Measurements from ENCODE around the gene TARBP1.

TARBP1 gene

DNA sequence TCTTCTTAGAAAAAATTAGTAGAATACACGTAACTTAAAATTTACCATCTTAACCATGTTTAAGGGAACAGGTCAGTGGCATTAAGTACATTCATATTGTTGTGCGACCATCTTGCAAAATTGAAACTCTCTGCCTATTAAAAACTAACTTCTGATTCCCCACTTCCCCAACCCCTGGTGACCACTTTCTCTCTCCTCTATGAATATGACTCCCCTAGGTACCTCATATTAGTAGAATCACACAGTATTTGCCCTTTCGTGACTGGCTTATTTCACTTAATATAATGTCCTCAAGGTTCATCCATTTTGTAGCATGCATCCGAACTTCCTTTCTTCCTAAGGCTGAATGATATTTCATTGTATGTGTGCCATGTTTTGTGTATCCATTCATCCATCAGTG lies 15.1 kb upstream of the TARBP1 start:
- peaks cover 20% of the 10 kb centered on the region for H3K4me1 ChIP-seq (ENCODE audit: control insufficient read depth, insufficient read depth, low read length, poor library complexity, severe bottlenecking)
- WGBS, 2 experiments (ENCODE audit: insufficient coverage in 2 of 2) = 95 to 100% methylated on average over 2 of the region's 4 CpGs
- no peak overlapping the region for H3K4me3 ChIP-seq (ENCODE audit: extremely low read depth, insufficient read depth, low read length, poor library complexity, severe bottlenecking)
- no peaks in the 10 kb centered on the region for H3K9me3 ChIP-seq (ENCODE audit: control insufficient read depth, low read length)
- H3K27ac ChIP-seq (ENCODE audit: low read depth, low read length, severe bottlenecking) = no peak overlapping the region
- H3K36me3 ChIP-seq (ENCODE audit: control insufficient read depth, insufficient read depth, low read length) = no peaks in the 10 kb centered on the region

DNA sequence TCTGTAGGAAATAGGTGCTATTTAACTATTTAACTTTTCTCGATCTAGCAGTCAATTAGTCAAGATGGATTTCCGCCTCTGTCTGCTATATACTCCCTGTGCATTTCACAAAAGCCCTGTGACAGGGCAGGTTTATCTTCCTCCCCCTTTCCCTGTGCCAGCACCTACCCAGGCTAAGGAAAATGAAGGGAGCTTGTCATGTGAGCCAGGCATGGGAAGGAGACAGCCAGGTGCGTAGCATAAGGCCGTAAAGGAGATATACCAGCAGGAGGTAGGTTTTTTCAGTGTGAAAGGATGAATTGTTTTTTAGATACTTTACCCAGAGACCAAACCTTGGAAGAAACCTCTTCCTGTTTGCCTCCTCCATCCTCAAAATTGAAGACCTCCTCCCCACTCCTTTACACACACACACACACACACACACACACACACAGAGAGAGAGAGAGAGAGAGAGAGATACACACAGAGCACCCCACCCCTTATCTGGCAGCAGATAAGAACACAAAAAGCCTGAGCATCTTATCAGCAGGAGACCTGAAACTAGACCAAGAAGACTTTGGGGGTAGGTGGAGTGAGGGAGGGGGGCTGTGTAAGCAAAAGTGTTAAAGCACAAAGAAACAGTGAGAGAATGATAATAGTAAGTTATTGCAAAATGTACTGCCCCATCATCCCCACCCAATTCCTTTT lies 12.0 kb upstream of the TARBP1 start:
- Histone ChIP-seq H3K36me3 (ENCODE audit: control insufficient read depth, insufficient read depth, low read length) (no peaks in the 10 kb centered on the region), H3K9me3 (ENCODE audit: control insufficient read depth, low read length) (no peaks in the 10 kb centered on the region), H3K4me3 (ENCODE audit: extremely low read depth, insufficient read depth, low read length, poor library complexity, severe bottlenecking) (no peak overlapping the region), H3K4me1 (ENCODE audit: control insufficient read depth, insufficient read depth, low read length, poor library complexity, severe bottlenecking) (peaks cover 21% of the 10 kb centered on the region), H3K27ac (ENCODE audit: low read depth, low read length, severe bottlenecking) (no peak overlapping the region)
- WGBS, 2 experiments (ENCODE audit: insufficient coverage in 2 of 2) = 73% methylated on average over 3 of the region's 4 CpGs; no CpG with 5 or more reads in 1 of the 2 experiments

DNA sequence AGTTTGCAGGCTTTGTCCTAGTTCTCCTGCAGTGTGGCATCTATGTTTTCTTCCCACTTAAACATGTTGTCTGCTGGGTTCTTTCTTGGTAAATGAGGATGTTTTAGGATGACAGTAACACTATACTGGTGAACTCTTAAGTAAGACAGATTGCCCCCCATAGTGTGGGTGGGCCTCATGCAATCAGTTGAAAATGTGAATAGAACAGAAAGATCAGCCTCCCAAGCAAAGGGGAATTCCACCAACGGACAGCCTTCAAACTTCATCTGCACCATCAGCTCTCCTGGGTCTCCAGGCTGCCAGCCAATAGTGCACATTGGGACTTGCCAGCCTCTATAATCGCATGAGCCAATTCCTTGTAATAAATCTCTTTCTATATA lies 10.7 kb upstream of the TARBP1 start:
- Histone ChIP-seq H3K36me3 (ENCODE audit: control insufficient read depth, insufficient read depth, low read length) (no peaks in the 10 kb centered on the region), H3K4me1 (ENCODE audit: control insufficient read depth, insufficient read depth, low read length, poor library complexity, severe bottlenecking) (peaks cover 15% of the 10 kb centered on the region), H3K4me3 (ENCODE audit: extremely low read depth, insufficient read depth, low read length, poor library complexity, severe bottlenecking) (no peak overlapping the region), H3K27ac (ENCODE audit: low read depth, low read length, severe bottlenecking) (no peak overlapping the region), H3K9me3 (ENCODE audit: control insufficient read depth, low read length) (no peaks in the 10 kb centered on the region)
- WGBS, 2 experiments (ENCODE audit: insufficient coverage in 2 of 2) = 83 to 100% methylated on average over 2 of the region's 2 CpGs

DNA sequence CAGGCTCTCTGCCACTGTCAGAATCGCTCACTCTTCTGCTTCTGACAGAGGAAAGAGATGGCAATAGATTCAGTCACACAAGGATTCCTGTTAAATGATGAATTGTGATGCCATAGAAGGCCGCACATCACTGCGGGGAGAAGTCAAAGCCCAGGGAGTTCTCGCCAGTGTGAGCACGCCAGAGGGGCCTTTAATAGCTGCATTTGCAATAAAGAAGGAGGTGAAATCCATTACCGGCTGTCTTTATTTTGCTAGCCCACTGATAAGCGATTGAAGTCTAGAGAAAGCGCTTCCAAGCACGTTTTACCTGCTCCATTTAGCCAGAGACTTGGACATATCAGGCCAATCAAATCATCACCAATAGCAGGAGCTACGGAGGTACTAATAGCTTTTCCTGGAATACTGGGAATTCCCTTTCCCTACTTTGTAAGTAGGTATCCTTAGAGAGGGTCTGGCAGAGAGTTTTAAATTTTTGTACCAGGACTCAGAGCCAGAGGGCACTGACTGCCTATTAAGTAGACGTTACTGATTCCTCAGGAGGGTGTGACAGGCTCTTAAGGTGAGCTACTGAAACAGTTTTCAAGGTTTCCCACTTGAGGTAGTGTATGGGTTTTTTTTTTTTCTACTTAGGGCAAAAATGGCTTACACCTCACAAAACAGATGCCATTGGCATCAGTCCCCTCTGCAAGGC lies 10.2 kb upstream of the TARBP1 start:
- Histone ChIP-seq H3K4me1 (ENCODE audit: control insufficient read depth, insufficient read depth, low read length, poor library complexity, severe bottlenecking) (peaks cover 11% of the 10 kb centered on the region), H3K27ac (ENCODE audit: low read depth, low read length, severe bottlenecking) (no peak overlapping the region), H3K36me3 (ENCODE audit: control insufficient read depth, insufficient read depth, low read length) (no peaks in the 10 kb centered on the region), H3K4me3 (ENCODE audit: extremely low read depth, insufficient read depth, low read length, poor library complexity, severe bottlenecking) (no peak overlapping the region), H3K9me3 (ENCODE audit: control insufficient read depth, low read length) (no peaks in the 10 kb centered on the region)
- WGBS, 2 experiments (ENCODE audit: insufficient coverage in 2 of 2) = 83 to 92% methylated on average over 10 to 11 of the region's 11 CpGs

DNA sequence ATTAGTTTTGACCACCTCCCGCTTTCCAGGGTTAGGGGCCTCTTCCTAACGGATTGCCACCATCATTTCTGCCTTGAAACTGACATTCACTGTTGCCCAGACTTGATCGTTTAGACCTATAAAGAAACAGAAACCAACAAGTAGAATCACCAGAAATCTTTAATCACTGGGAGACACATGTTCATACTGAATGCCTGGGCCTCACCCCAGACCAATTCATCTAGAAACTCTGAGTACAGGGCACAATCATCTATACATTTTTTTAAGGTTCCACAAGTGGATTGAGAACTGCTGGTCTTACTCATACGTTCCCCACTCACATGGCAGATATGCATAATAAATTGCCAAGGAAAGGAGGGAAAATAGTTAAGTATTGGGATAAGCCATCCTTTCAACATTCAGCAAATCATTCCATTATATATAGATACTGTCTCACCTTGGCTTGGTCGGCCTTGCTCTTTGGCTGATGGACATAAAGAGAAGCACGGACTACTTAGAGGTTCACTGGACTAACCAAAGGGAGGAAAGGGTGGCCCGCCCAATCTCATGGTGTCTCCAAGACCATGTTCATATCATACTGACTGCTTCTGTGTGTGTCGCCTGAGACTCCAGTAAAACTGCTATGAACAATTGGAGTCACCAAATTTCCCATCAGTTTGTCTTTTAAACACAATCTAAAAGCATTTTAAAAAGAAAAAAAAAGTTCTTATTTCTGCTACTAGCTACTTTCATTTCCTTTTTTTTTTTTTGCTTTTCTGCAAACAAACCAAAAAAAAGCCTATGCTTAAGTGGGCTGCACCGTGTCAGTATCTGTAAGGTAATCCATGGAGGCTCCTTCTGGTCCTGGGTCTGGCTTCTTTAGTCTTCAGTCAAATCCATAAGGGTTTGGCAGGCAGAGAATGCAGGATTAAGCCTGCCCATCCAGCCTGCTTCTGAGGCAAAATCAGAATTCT lies 9.4 kb upstream of the TARBP1 start:
- Histone ChIP-seq H3K36me3 (ENCODE audit: control insufficient read depth, insufficient read depth, low read length) (no peaks in the 10 kb centered on the region), H3K9me3 (ENCODE audit: control insufficient read depth, low read length) (no peaks in the 10 kb centered on the region), H3K4me1 (ENCODE audit: control insufficient read depth, insufficient read depth, low read length, poor library complexity, severe bottlenecking) (peaks cover 11% of the 10 kb centered on the region), H3K27ac (ENCODE audit: low read depth, low read length, severe bottlenecking) (no peak overlapping the region), H3K4me3 (ENCODE audit: extremely low read depth, insufficient read depth, low read length, poor library complexity, severe bottlenecking) (no peak overlapping the region)
- 76 to 85% methylated on average over 5 to 7 of the region's 9 CpGs for WGBS, 2 experiments (ENCODE audit: insufficient coverage in 2 of 2)

DNA sequence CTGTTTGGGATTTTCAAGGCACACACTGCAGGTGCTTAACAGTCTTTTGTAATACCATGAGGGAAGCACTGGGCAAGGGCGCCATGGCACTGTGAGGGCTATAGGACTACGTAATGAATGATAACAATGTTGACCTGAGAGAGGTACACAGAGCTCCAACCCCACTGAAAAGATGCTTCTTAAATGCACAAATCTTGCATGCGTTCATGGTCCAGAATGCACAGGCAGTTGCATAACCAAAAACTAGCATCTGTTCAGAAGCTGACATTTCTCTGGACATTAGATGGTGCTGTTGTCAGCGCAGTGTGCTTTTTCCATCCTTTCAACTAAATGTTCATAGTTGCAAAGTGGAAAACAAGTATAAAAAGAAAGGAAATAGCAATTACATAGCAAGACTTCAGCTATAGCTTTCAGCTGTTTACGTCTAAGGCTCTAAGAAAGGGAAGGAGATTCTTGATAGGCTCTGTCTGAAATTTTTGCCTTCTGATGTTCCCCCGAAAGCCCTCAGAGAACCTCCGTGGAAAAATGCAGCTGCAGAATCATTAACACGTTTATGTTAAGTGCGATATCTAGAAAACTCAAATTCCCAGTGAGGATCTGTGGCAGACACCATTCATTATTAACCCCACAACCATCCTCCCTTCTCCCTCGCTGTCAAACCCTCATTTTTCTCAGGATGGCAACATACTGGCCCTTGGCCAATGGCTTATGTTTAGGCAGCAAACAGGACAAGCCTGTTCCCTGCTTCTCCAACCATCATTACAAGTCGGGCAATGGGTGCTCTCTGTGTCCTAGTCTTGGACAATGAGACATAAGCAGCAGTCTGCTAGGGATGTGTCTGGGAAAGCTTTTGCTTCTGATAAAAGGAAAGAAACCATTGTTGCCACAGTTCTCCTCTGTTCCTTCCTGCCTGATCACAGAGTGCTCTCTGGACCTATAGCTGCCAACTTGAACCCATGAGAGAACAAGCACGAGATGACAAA lies 8.2 kb upstream of the TARBP1 start:
- 93% methylated on average over 10 to 11 of the region's 12 CpGs for WGBS, 2 experiments (ENCODE audit: insufficient coverage in 2 of 2)
- peaks cover 11% of the 10 kb centered on the region for H3K4me1 ChIP-seq (ENCODE audit: control insufficient read depth, insufficient read depth, low read length, poor library complexity, severe bottlenecking)
- H3K9me3 ChIP-seq (ENCODE audit: control insufficient read depth, low read length) = no peaks in the 10 kb centered on the region
- H3K36me3 ChIP-seq (ENCODE audit: control insufficient read depth, insufficient read depth, low read length) = no peaks in the 10 kb centered on the region
- no peak overlapping the region for H3K4me3 ChIP-seq (ENCODE audit: extremely low read depth, insufficient read depth, low read length, poor library complexity, severe bottlenecking)
- H3K27ac ChIP-seq (ENCODE audit: low read depth, low read length, severe bottlenecking) = no peak overlapping the region

DNA sequence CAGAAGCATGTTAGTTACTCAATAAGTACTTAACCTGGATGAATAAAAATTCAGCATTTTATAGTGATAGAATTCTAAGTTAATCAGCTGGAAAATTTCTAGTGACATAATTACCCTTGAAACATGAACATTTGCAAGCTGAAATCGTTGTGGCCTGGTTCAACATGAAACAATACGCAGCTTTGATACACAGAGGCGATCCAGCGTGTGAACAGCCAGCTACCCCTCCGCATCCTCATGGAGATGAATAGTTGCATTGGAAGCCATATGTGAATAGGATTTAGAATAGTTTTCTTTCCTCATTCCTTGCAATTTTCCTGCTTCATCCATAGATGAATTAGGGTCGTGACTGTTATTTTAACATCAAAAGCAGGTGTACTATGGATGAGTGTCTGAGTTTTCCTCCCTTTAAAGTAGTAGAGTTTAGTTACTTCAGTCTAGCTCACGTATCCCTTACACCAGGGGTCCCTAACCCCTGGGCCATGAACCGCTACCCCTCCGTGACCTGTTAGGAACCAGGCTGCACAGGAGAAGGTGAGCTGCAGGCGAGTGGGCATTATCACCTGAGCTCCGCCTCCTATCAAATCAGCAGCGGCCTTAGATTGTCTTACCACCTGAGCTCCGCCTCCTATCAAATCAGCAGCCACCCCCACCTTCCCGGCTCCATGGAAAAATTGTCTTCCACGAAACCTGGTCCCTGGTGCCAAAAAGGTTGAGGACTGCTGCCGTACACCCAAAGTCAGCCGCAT lies 6.2 kb upstream of the TARBP1 start:
- Histone ChIP-seq H3K36me3 (ENCODE audit: control insufficient read depth, insufficient read depth, low read length) (no peaks in the 10 kb centered on the region), H3K27ac (ENCODE audit: low read depth, low read length, severe bottlenecking) (no peak overlapping the region), H3K9me3 (ENCODE audit: control insufficient read depth, low read length) (no peaks in the 10 kb centered on the region), H3K4me1 (ENCODE audit: control insufficient read depth, insufficient read depth, low read length, poor library complexity, severe bottlenecking) (peaks cover 5% of the 10 kb centered on the region), H3K4me3 (ENCODE audit: extremely low read depth, insufficient read depth, low read length, poor library complexity, severe bottlenecking) (no peak overlapping the region)
- 91% methylated on average over 13 to 16 of the region's 17 CpGs for WGBS, 2 experiments (ENCODE audit: insufficient coverage in 2 of 2)

DNA sequence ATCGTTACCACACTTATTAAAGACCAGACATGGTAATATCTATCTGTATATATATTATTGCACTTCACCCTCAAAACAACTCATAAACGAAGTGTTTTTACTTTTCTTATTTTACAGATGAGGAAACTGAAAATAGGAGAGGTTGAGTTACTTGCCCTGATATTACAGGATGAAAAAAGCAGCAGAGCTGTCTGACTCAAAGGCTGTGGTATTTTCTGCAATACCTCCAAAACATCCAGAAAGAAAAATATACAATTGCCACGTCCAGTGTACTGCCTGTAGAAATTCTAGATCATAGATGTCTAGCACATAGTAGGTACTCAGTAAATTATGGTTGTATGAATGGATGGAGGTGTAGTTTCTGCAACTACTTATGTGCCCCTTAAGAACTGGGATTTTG lies 5.2 kb upstream of the TARBP1 start:
- H3K9me3 ChIP-seq (ENCODE audit: control insufficient read depth, low read length) = no peaks in the 10 kb centered on the region
- no peak overlapping the region for H3K4me3 ChIP-seq (ENCODE audit: extremely low read depth, insufficient read depth, low read length, poor library complexity, severe bottlenecking)
- no peaks in the 10 kb centered on the region for H3K36me3 ChIP-seq (ENCODE audit: control insufficient read depth, insufficient read depth, low read length)
- 67% methylated on average over 1 of the region's 3 CpGs; no CpG with 5 or more reads in 1 of the 2 experiments for WGBS, 2 experiments (ENCODE audit: insufficient coverage in 2 of 2)
- H3K27ac ChIP-seq (ENCODE audit: low read depth, low read length, severe bottlenecking) = no peak overlapping the region
- H3K4me1 ChIP-seq (ENCODE audit: control insufficient read depth, insufficient read depth, low read length, poor library complexity, severe bottlenecking) = peaks cover 5% of the 10 kb centered on the region

DNA sequence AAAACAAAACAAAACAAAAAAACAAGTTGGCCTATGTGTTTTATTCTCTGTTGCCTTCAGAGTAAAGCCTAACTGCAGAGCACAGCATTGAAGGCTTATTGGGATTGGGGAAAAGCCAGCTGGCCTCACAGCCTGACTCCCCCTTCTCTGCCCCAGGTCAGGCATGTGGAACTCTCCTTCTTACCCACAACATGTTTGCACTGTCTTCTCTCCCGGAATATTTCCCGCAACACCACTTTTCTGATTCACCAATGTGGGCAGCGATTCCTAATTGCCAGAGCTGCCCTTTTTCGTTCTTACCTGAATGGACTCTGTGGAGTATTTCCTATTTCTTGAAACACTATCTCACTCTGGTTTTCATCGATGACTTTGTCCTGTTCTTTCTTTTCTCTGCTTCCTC lies 2.8 kb upstream of the TARBP1 start:
- Histone ChIP-seq H3K9me3 (ENCODE audit: control insufficient read depth, low read length) (no peaks in the 10 kb centered on the region), H3K36me3 (ENCODE audit: control insufficient read depth, insufficient read depth, low read length) (no peaks in the 10 kb centered on the region), H3K27ac (ENCODE audit: low read depth, low read length, severe bottlenecking) (no peak overlapping the region), H3K4me3 (ENCODE audit: extremely low read depth, insufficient read depth, low read length, poor library complexity, severe bottlenecking) (no peak overlapping the region), H3K4me1 (ENCODE audit: control insufficient read depth, insufficient read depth, low read length, poor library complexity, severe bottlenecking) (peaks cover 10% of the 10 kb centered on the region)
- 91 to 97% methylated on average over 5 of the region's 5 CpGs for WGBS, 2 experiments (ENCODE audit: insufficient coverage in 2 of 2)
